HEK293 (cell line): Measurements from ENCODE around the gene SPIRE1.
A peak's percentile ranks its signal among the peaks of the same experiment; 100 is the strongest.

ENCODE experiments used
- BCL11B ChIP-seq: fragments of 450-650 bp; formaldehyde crosslinking; IDR thresholded peaks from 2 replicates; pipeline ENCODE4 v1.5.1; 2016; ENCODE audit warnings: low read depth, missing biosample characterization, missing genetic modification characterization
- EGR2 ChIP-seq: fragments of 450-650 bp; formaldehyde crosslinking; IDR thresholded peaks from 2 replicates; pipeline ENCODE4 v1.5.1; 2016; ENCODE audit warnings: low read depth, missing biosample characterization, missing genetic modification characterization
- GLI4 ChIP-seq: fragments of 450-650 bp; formaldehyde crosslinking; IDR thresholded peaks from 2 replicates; pipeline ENCODE4 v1.5.1; 2016; ENCODE audit warnings: missing biosample characterization, missing genetic modification characterization
- GLIS1 ChIP-seq: fragments of 450-650 bp; formaldehyde crosslinking; IDR thresholded peaks from 2 replicates; pipeline ENCODE4 v1.5.1; 2016; ENCODE audit warnings: missing biosample characterization, missing genetic modification characterization
- HOXC10 ChIP-seq: sonication (generic); formaldehyde crosslinking; IDR thresholded peaks from 2 replicates; pipeline ENCODE4 v1.8.1; 2023; ENCODE audit warnings: mild to moderate bottlenecking, missing genetic modification reagents
- KLF7 ChIP-seq: fragments of 450-650 bp; formaldehyde crosslinking; IDR thresholded peaks from 2 replicates; pipeline ENCODE4 v1.5.1; 2016; ENCODE audit warnings: missing biosample characterization, missing genetic modification characterization, borderline replicate concordance
- MEIS1 ChIP-seq: sonication (generic); formaldehyde crosslinking; IDR thresholded peaks from 2 replicates; pipeline ENCODE4 v1.8.1; 2022; ENCODE audit warnings: missing genetic modification reagents, mild to moderate bottlenecking, borderline replicate concordance
- OSR2 ChIP-seq: fragments of 450-650 bp; formaldehyde crosslinking; IDR thresholded peaks from 2 replicates; pipeline ENCODE4 v1.5.1; 2016; ENCODE audit warnings: missing biosample characterization, missing genetic modification characterization
- SCRT1 ChIP-seq: fragments of 450-650 bp; formaldehyde crosslinking; IDR thresholded peaks from 2 replicates; pipeline ENCODE4 v1.5.1; 2016; ENCODE audit warnings: missing biosample characterization, missing genetic modification characterization, borderline replicate concordance
- ZBTB26 ChIP-seq: fragments of 450-650 bp; formaldehyde crosslinking; optimal IDR thresholded peaks from 2 replicates; pipeline ENCODE3; 2016; ENCODE audit warnings: missing biosample characterization, mild to moderate bottlenecking, missing genetic modification characterization
- ZBTB49 ChIP-seq: fragments of 450-650 bp; formaldehyde crosslinking; IDR thresholded peaks from 2 replicates; pipeline ENCODE4 v1.5.1; 2016; ENCODE audit warnings: missing biosample characterization, missing genetic modification characterization, low read depth
- ZBTB8A ChIP-seq: fragments of 450-650 bp; formaldehyde crosslinking; IDR thresholded peaks from 2 replicates; pipeline ENCODE4 v1.5.1; 2016; ENCODE audit warnings: missing biosample characterization, missing genetic modification characterization
- ZFP41 ChIP-seq: fragments of 450-650 bp; formaldehyde crosslinking; IDR thresholded peaks from 2 replicates; pipeline ENCODE4 v1.5.1; 2016; ENCODE audit warnings: missing biosample characterization, missing genetic modification characterization, borderline replicate concordance
- ZNF140 ChIP-seq: fragments of 450-650 bp; formaldehyde crosslinking; IDR thresholded peaks from 2 replicates; pipeline ENCODE4 v1.5.1; 2016; ENCODE audit warnings: missing biosample characterization, missing genetic modification characterization
- ZNF155 ChIP-seq: fragments of 450-650 bp; formaldehyde crosslinking; IDR thresholded peaks from 2 replicates; pipeline ENCODE4 v1.5.1; 2016; ENCODE audit warnings: missing biosample characterization, missing genetic modification characterization
- ZNF16 ChIP-seq: fragments of 450-650 bp; formaldehyde crosslinking; IDR thresholded peaks from 2 replicates; pipeline ENCODE4 v1.5.1; 2016; ENCODE audit warnings: low read depth, missing biosample characterization, missing genetic modification characterization
- ZNF211 ChIP-seq: fragments of 450-650 bp; formaldehyde crosslinking; IDR thresholded peaks from 2 replicates; pipeline ENCODE4 v1.5.1; 2016; ENCODE audit warnings: low read depth, missing biosample characterization, missing genetic modification characterization
- ZNF274 ChIP-seq, 2 experiments: fragments of 200-500 bp in 1 of 2; fragments of 450-650 bp in 1 of 2; sonication (Bioruptor generic) in 1 of 2; formaldehyde crosslinking in 1 of 2; IDR thresholded peaks; 2 replicates each; pipeline versions ENCODE4 v1.5.1 to v1.6.1; 2014 to 2016; ENCODE audit warnings: borderline replicate concordance in 1 of 2, inconsistent platforms in 1 of 2, low read length in 1 of 2, missing biosample characterization in 1 of 2, missing genetic modification characterization in 1 of 2
- ZNF280D ChIP-seq: fragments of 450-650 bp; formaldehyde crosslinking; IDR thresholded peaks from 2 replicates; pipeline ENCODE4 v1.5.1; 2016; ENCODE audit warnings: missing biosample characterization, missing genetic modification characterization
- ZNF311 ChIP-seq: fragments of 450-650 bp; formaldehyde crosslinking; IDR thresholded peaks from 2 replicates; pipeline ENCODE4 v1.5.1; 2017; ENCODE audit warnings: missing biosample characterization, missing genetic modification characterization, borderline replicate concordance
- ZNF521 ChIP-seq: fragments of 450-650 bp; formaldehyde crosslinking; IDR thresholded peaks from 2 replicates; pipeline ENCODE4 v1.5.1; 2017; ENCODE audit warnings: missing biosample characterization, mild to moderate bottlenecking, missing genetic modification characterization
- ZNF549 ChIP-seq: fragments of 450-650 bp; IDR thresholded peaks from 2 replicates; pipeline ENCODE4 v1.5.1; 2018; ENCODE audit warnings: missing biosample characterization, missing genetic modification characterization, mild to moderate bottlenecking, inconsistent platforms, moderate library complexity
- ZNF555 ChIP-seq: fragments of 450-650 bp; formaldehyde crosslinking; conservative IDR thresholded peaks from 2 replicates; pipeline ENCODE4 v1.5.1; 2017; ENCODE audit warnings: missing biosample characterization, mild to moderate bottlenecking, missing genetic modification characterization, inconsistent platforms
- ZNF596 ChIP-seq: fragments of 450-650 bp; IDR thresholded peaks from 2 replicates; pipeline ENCODE4 v1.5.0; 2018; ENCODE audit warnings: missing biosample characterization, mild to moderate bottlenecking, missing genetic modification characterization, moderate library complexity
- ZNF610 ChIP-seq: fragments of 450-650 bp; formaldehyde crosslinking; IDR thresholded peaks from 2 replicates; pipeline ENCODE4 v1.5.1; 2016; ENCODE audit warnings: missing biosample characterization, missing genetic modification characterization, borderline replicate concordance
- ZNF654 ChIP-seq: fragments of 450-650 bp; formaldehyde crosslinking; IDR thresholded peaks from 2 replicates; pipeline ENCODE4 v1.5.1; 2016; ENCODE audit warnings: low read depth, missing biosample characterization, missing genetic modification characterization
- ZNF704 ChIP-seq: fragments of 450-650 bp; formaldehyde crosslinking; IDR thresholded peaks from 2 replicates; pipeline ENCODE4 v1.5.1; 2016; ENCODE audit warnings: missing biosample characterization, missing genetic modification characterization
- ZNF76 ChIP-seq: fragments of 450-650 bp; formaldehyde crosslinking; IDR thresholded peaks from 2 replicates; pipeline ENCODE4; 2016; ENCODE audit warnings: low read depth, missing biosample characterization, missing genetic modification characterization, borderline replicate concordance
- ZNF830 ChIP-seq: fragments of 450-650 bp; IDR thresholded peaks from 2 replicates; pipeline ENCODE4 v1.5.0; 2018; ENCODE audit warnings: missing biosample characterization, missing genetic modification characterization, low read depth, mild to moderate bottlenecking, moderate library complexity
- ZNF843 ChIP-seq: fragments of 450-650 bp; formaldehyde crosslinking; IDR thresholded peaks from 2 replicates; pipeline ENCODE4 v1.5.1; 2016; ENCODE audit warnings: missing biosample characterization, missing genetic modification characterization
- ZSCAN23 ChIP-seq: fragments of 450-650 bp; formaldehyde crosslinking; IDR thresholded peaks from 2 replicates; pipeline ENCODE4 v1.5.1; 2016; ENCODE audit warnings: missing biosample characterization, missing genetic modification characterization
- ZSCAN30 ChIP-seq: fragments of 450-650 bp; IDR thresholded peaks from 2 replicates; pipeline ENCODE4 v1.5.1; 2018; ENCODE audit warnings: missing biosample characterization, mild to moderate bottlenecking, missing genetic modification characterization, moderate library complexity
- ZXDB ChIP-seq: fragments of 450-650 bp; formaldehyde crosslinking; IDR thresholded peaks from 2 replicates; pipeline ENCODE4 v1.5.1; 2016; ENCODE audit warnings: missing biosample characterization, missing genetic modification characterization

The SPIRE1 gene

GRCh38 chr18:12520442-12520992 lies 137.4 kb downstream of the SPIRE1 start (continued):
- TF ChIP-seq ZNF280D (tag by site-specific recombination) (no peak), MEIS1 (CRISPR knock-in tag) (no peak), ZNF211 (tag by site-specific recombination) (no peak), ZNF549 (tag by site-specific recombination) (no peak), ZBTB8A (tag by site-specific recombination) (0 out of 2 replicates have a peak, but pooled peaks have one; percentile 25), GLIS1 (tag by site-specific recombination) (peak; percentile 85), ZNF311 (tag by site-specific recombination) (no peak), OSR2 (peak; percentile 88), ZNF140 (tag by site-specific recombination) (no peak), ZNF654 (tag by site-specific recombination) (no peak), ZBTB26 (tag by site-specific recombination) (no peak), ZNF16 (tag by site-specific recombination) (no peak), ZNF76 (tag by site-specific recombination) (no peak), SCRT1 (tag by site-specific recombination) (peak; percentile 84; the same call in 1 of the 2 replicates), ZNF521 (no peak), ZNF155 (no peak), GLI4 (tag by site-specific recombination) (no peak), ZSCAN30 (peak; percentile 88), ZNF843 (peak; percentile 96), ZSCAN23 (no peak), ZNF596 (tag by site-specific recombination) (peak; percentile 33; the same call in 1 of the 2 replicates), ZFP41 (tag by site-specific recombination) (no peak), ZNF830 (tag by site-specific recombination) (no peak), HOXC10 (CRISPR knock-in tag) (no peak), ZXDB (tag by site-specific recombination) (peak; percentile 80), ZBTB49 (tag by site-specific recombination) (no peak), ZNF274 (IDR thresholded peaks at IDR 0.05; ENCODE audit: low read length) (no peak), ZNF274 (tag by site-specific recombination; IDR thresholded peaks at IDR 0.05; ENCODE audit: borderline replicate concordance) (no peak), BCL11B (tag by site-specific recombination) (peak; percentile 98), KLF7 (tag by site-specific recombination) (peak; percentile 59; the same call in 1 of the 2 replicates), ZNF610 (tag by site-specific recombination) (peak; percentile 47; the same call in 1 of the 2 replicates), EGR2 (tag by site-specific recombination) (no peak), ZNF704 (tag by site-specific recombination) (no peak), ZNF555 (tag by site-specific recombination) (no peak)
